NCI-H82 treated with DMSO at 0.1 percent for 48 hours (cell line): ENCODE results near the gene RAB19.

Experiments used
- DNase-seq: peaks from one replicate; lab custom pipeline; 2025; ENCODE audit not compliant: unreplicated experiment; lab: John Stamatoyannopoulos, UW

The RAB19 gene, protein sequence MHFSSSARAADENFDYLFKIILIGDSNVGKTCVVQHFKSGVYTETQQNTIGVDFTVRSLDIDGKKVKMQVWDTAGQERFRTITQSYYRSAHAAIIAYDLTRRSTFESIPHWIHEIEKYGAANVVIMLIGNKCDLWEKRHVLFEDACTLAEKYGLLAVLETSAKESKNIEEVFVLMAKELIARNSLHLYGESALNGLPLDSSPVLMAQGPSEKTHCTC

DNA sequence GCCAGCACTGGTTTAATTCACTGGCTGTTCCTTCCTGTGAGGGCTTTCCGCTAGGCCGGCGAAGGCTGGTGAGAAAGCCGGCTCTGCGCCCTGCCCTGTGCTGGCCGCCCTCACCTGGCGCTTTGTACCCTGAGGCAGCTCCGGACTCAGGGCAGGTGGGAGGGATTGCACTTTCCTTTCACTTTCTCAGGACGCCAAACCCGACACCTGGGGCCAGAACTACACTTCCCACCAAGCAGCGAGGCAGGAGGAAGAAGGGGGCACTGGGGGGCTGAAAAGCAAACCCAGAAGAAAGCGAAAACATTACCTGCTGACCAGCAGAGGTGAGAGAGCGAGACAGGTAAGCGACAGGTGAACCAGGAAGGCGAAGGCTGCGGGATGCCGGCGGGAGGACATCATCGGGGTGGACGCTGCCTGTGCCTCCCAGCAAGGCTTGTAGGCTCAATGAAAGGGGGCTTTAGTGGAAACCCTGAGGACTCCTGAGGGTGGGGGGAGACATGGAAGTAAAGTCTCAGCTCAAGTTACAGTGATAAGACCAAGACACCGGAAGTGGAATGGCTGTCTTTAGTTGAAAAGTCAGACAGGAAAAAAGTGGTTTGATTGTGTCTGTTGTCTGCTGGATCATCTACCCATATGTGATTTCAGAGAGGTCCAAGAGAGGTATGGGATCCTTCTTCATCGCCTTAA is at the start of gene RAB19:
TSS of gene RAB19 (plus strand) at position 181 of the 687 bp plus-strand sequence. CDS start 3,589 bp downstream, outside the sequence.
- no peak for DNase-seq

DNA sequence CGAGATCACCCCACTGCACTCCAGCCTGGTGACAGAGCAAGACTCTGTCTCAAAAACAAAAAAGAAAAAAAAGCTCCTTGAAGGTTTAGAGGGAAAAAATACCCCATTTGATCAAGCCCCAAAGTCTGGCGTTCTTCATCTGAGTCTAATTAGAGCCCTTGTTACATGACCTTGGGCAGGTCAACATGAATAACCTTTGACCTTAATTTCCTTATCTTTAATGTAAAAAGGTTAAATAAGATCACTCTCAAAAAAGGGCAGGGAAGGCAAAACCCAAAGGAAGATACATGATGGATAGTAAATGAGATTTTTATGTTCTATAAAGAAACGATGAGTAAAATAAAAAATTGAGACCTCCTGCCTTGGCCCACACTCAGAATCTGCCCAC is 45.8 kb upstream of the RAB19 start:
- no peak for DNase-seq

DNA sequence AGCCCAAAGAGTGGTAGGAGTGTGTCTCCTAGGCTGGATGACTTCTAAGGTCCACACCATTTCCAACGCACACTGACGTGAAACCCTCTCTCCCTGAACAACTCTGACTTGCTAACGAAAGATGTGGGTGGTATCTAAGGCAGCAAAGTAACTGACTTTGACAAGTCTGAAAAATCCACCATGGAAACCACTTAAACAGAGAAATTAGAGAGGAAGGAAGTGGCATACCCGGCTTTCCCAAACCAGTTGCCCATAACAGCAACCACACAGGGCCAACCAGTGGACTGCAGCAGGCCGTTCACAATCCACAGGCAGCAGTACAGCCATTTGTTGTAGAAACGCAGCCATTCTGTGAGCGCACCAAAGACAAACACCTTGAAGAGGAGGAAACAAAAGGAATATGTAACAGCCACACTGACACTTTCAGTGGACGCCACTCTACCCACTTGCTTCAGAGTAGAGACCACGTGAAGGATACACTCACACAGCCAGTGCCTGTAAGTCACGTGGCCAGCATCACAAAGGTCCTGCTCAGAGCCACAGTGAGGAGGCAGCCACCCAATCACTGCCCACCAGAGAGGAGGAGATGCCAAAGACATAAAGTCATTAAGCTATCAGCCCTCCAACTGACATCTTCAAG is 45.3 kb upstream of the RAB19 start:
- no peak for DNase-seq

DNA sequence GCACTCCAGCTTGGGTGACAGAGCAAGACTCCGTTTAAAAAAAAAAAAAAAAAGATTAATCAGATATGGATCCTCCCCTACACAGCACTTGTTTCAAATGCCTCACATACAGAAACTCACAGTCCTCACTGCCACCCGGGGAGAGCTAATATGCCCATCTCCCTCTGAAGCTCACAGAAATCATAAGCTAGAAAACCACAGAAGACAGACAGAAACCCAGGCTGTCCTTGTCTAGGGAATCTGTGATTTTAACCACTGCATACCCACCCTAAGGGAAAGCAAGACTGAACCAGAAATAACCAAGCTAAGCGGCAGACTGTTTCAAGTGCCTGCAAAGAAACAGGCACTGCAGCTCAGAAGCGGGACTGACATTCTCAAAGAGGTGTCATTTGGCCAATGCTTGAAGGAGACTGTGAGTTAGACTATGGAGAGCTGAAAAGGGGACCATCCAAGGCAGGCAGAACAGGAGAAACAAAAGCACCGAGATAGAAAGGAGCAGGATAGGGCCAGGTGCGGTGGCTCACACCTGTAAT is 43.1 kb upstream of the RAB19 start:
- no peak for DNase-seq

DNA sequence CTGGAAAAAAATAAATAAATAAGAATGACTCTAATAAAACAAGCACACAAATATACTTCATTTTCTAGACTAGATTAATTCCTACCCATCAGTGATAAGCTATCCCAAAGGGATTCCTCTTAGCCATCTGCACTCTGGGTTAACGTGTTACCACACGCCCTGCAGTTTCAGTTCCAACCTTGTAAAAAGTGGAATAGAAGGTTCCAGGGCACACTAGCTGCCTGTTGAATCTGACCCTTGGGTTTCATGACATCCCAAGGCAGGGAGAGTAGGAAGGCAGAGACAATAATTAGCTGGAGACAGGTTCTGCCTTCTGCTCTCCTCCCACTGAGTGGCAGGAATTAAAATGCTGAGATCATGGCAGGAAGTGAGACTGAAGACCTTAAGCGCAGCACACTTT is 39.0 kb upstream of the RAB19 start:
- no peak for DNase-seq

DNA sequence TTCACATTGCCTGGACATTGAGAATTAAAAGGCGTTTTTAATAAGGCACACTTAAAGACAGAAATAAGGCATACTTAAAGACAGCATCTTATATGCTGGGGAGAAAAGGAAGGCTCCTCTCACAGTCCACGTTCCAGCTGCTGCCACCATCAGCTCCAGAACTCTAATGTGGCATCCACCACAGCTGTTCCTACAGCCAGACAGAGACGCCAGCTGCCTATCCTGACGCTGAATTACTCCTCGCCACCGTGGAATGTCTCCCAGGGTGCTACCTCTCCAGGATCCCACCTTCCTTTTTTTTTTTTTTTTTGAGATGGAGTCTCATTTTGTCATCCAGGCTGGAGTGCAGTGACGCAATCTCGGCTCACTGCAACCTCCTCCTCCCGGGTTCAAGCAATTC is 36.3 kb upstream of the RAB19 start:
- DNase-seq, result no peak

DNA sequence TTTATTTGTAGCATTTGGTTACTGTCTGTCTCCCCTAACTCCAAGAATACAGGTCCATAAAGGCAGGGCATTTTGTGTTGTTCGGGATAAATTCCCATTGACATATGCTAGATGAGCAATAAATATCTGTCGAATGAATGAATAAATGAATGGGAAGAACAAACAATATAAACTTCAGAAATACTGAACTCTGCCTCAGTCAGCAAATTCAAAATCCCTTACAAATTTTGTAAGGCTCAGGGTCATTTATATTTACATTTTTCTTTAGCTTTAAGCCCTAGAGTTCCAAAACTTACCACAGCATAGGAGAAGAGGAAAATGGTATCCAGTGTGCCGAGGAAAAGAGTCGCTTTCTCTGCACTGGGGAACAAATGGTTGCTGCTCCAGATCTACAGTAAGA is 34.6 kb upstream of the RAB19 start:
- DNase-seq, result no peak

DNA sequence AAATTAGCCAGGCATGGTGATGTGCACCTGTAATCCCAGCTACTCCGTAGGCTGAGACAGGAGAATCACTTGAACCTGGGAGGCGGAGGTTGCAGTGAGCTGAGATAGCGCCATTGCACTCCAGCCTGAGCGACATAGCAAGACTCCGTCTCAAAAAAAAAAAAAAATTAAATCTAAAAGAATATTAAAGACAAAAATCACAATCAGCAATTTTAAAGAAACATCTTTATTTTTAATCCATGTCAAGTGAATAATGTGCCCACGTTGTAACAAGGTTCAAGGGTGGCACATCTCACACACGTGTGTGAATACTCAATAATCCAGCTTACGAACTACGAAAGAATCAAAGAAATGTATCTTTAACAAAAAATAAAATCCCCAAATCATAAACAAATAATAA is 28.5 kb upstream of the RAB19 start:
- DNase-seq, result no peak

DNA sequence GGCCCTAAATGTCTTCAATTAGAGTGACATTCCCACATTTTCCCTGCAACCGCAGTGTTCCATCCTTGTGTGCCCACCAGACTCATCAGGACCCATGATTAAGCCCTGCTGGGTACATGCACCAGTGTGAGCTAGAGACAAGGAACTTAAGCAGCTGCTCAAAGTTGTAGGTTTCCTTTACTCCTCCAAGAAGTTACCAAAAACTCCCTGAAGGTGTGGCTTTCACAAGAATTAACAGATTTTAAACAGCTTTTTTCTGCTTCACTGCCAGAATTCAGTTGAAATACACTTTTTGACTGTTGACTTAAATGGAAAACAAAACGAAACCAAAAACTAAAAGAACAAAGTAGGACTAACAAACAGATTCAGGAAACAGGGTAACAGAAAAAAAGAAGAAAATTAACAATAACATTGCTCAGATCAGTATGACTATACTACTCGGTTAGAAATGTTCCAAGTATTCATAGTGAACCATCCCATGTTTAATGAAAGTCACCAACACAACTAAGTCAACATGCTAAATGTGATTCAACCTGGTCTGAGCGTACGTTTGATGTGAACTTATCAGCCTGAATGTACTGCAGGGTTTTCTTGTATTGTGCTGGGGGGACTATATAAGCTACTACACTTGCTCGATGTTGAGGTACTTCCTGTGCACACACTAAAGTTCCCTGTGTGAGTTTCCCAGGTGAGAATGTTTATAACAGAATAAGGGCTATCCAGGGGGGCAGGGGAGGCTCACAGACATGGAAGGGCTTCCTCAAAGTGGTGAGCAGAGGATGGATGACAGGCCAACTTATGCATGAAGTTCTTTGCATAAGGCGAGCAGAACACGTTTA is 27.7 kb upstream of the RAB19 start:
- DNase-seq, result no peak

DNA sequence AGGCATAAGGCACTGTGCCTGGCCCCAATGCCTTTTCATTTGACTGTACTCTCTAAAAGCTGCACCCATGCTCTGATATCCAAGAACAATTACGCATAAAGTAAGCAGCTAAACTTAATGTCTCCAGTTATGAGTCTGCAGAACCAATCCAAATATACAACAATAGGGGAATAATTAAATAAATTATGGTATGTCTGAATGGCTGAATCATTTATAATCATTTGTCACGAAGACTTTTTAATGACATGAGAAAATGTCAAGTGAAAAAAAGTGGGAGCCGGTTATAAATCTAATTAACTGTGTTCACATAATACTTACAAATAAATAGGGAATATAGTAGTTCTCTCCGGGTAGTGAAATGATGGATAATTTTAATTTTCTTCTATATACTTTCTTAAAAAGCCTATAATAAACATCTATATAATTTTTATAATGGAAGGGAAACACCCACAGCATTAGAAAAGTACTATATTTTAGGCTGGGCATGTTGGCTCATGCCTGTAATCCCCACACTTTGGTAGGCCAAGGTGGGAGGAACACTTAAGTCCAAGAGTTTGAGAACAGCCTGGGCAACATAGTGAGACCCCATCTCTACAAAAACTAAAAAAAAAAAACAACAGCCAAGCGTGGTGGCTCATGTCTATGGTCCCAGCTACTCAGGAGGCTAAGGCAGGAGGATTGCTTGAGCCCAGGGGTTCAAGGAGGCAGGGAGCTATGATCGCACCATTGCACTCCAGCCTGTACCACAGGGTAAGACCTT is 19.7 kb upstream of the RAB19 start:
- DNase-seq, result no peak

DNA sequence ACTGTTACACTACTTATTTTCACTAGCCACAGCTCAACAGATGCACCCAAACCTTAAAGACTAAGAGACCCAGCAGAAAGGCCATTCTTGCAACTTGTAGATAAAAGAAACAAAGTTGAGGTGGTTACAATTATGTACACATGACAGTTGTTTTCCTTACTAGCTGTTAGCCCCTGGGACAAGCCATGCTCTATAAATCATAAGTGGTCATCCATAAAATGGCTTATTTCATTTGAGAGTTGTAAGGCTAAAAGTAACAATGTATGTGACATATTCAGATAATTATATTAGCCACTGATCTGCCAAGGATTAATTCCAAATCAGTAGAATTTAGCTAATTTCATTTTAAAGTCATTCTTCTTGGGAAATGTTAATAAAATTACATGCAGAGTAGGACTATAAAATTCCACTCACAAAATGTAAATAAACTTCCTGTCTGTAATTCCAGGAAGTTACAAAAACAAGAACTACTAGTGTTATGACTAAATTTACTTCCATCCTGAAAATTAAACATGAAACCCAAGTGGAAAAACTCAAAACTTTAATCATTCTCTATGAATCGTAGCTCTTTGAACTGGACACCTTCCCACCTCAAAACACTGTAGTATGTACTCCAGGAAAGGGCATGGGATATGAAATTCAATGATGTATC is 18.8 kb upstream of the RAB19 start:
- no peak for DNase-seq

DNA sequence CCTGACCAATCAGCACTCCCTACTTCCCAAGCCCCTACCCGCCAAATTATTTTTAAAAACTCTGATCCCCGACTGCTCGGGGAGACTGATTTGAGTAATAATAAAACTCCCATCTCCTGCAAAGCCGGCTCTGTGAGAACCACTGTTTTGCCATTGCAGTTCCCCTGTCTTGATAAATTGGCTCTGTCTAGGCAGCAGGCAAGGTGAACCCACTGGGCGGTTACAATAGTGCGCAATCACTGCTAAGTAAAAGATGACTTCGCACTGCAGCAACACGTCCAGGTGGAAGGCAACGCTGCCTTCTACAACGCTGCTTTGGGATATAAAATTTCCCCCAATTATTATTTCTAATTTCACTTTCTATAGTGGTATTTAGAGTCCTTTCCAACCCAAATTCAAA is 14.4 kb upstream of the RAB19 start:
- DNase-seq, result no peak

DNA sequence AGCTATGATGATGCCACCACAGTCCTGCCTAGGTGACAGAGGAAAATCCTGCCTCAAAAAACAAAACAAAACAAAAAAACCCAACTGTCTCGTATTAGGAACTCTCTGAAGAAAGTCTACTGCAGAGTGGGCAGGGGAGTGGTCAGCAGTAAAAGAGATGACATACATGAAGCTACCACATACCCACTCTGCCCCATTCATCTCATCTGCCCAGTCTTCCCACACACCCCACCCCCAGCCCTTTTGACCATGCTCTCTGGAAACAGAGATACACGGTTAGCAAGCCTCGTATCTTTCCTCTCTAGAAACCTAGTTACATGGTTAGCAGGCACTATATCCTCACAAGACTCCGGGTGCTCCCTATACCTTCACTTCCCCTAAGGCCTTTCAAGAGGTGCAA is 13.8 kb upstream of the RAB19 start:
- DNase-seq, result no peak

DNA sequence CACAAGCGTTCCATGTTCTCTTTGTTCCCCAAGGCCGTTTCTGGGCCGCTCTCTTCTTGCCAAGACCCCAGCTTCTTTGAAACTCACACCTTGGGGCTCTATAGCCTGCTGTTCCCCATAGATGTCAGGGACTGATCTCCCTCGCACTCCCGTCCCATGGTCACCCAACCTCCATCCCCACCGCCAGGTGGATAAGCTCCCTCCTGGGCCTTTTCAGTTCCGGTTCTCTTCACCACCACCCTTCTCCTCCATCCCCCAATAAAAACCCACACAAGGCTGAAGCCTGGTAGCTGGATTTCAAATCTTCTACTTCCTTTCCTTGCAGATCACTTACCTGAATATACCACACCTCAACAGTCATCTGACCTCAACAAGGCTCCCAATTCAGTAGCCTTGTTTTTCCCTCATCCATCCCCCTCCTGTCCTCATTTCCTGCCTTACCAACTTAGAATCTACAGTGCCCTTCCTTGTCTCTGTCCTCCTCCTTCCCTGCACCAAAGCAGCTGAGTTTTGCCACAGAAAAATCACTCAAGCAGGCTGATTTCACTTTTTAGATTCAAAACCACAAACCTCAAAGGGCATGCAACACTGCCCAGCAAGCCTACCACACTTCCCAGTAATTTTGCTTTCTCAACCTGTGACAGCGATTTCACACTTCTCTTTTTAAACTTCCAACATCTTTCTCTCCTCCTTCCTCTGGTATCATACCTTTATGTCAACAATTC is 13.2 kb upstream of the RAB19 start:
- no peak for DNase-seq

DNA sequence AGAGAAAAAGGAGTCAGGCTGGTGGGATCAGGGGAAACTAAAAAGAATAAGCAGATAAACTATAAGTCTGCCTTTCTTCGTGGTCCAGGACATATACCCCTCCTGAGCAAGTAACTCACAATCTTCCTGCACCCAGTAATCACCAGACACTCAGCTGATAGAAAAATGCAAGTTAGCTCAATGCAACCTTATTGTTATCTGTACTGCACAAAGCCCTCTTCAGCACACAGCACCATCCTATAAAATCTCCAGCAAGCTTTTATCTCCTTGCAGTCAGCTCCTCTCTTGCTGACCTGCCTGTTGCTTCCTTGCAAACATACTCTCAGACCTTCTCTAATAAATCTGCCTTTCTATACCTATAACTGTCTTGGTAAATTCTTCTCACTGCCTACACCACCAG is 12.2 kb upstream of the RAB19 start:
- DNase-seq, result no peak

DNA sequence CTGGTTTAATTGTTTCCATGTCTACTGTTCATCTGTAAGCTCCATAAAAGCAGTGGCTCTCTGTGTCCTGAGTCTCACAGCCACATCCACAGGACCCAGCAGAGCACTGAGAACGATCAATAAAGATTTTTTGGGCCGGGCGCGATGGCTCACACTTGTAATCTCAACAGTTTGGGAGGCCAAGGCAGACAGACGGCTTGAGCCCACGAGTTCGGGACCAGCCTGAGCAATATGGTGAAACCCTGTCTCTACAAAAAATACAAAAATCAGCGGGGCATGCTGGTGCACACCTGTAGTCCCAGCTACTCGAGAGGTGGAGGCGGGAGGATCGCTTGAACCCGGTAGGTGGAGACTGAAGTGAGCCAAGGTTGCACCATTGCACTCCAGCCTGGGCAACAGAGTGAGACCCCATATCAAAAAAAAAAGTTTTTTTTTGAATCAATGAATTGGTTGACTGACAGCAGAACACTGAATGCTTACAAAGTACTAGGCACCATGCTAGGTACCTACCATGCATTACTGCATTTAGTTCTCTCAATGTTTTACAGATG is 10.0 kb upstream of the RAB19 start:
- DNase-seq, result no peak

DNA sequence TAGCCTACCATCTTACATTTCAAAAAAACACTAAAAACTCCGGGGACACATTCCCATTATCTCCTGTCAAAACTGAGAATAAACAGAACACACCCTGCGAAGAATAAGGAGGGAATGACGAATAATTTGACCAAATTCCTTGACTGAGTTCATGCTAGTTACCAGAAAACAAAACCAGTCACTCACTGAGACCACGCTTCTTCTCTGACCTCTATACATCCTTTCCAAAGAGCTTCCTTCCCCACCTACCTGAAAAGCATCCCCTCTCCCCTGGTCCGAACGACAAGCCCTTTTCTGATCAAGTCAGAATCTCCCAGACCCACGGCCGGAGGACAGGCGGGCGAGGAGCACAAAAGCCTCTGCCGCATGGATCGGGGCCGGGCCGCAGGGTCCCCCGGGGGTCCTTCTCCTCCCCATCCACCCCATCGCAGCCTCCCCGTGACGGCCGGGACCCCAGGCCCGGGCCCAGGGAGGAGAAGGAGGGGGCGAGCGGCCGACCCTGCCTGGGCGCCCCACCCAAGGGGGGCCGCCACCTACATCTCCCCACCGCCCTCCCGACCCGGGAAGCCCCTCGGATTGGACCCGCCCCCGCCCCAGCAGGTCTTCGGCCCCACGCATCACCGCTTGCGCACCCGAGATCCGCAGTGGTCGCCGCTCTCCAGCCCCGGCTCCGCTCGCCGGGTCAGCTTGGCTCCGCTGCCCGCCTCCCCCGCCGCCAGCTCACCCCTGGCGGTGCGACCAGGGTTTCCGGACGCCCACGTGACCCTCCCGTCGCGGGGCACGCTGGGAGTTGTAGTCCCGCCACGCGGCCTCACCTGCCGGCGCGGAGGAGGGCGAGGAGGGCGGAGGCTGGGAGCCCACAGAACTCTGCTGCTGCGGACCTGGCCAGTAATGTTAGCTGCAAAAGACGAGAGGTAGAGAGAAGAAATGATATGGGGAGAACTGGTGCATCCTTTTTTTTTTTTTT is 5.8 kb upstream of the RAB19 start, which contains the start of gene SLC37A3:
TSS of gene SLC37A3 (minus strand) at position 747 of the 967 bp plus-strand sequence. CDS start 16,004 bp downstream, outside the sequence.
- DNase-seq, result peak; percentile 50

DNA sequence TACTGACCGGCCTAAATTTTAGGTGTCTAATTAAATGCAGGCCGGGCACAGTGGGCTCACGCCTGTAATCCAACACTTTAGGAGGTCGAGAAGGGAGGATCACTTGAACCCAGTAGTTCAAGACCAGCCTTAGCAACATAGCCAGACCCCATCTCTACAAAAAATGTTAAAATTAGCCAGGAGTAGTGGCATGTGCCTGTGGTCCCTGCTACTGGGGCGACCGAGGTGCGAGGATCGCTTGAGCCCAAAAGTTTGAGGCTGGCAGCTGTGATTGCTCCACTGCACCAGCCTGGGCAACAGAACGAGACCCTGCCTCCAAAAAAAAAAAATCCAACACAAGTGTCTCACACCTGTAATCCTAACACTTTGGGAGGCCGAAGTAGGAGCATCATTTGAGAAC is 5.0 kb upstream of the RAB19 start:
- no peak for DNase-seq
